Liver (tissue), 9 donors: ENCODE measurements around the gene HLA-A. TPM values are rescaled to one million over a fixed set of nuclear protein-coding genes. Genes with fewer than 3 reads are reported as not detected.

Experiments used
- DNase-seq: peaks from one replicate; pipeline ENCODE4 v3.0.0-alpha.2; 2017; ENCODE audit warnings: low spot score
- H3K27ac ChIP-seq, 2 donors: one replicate each; pipeline ENCODE4 v1.7.0; 2013; ENCODE audit warnings: inconsistent platforms in 2 of 2, low read length in 2 of 2, control low read depth in 1 of 2, low read depth in 1 of 2, mild to moderate bottlenecking in 1 of 2
- H3K27me3 ChIP-seq, 4 donors: one replicate each; pipeline versions ENCODE4 v1.6.1 to v1.7.0; 2013; ENCODE audit warnings: low read length in 3 of 4, inconsistent platforms in 1 of 4, mild to moderate bottlenecking in 1 of 4, moderate library complexity in 1 of 4; ENCODE audit not compliant: control insufficient read depth in 4 of 4, insufficient read depth in 4 of 4
- H3K36me3 ChIP-seq, 4 donors: one replicate each; pipeline versions ENCODE4 v1.6.1 to v1.7.0; 2013; ENCODE audit warnings: low read length in 3 of 4, mild to moderate bottlenecking in 3 of 4, low read depth in 1 of 4, moderate library complexity in 1 of 4; ENCODE audit not compliant: control insufficient read depth in 4 of 4, insufficient read depth in 3 of 4
- H3K4me1 ChIP-seq, 4 donors: one replicate each; pipeline versions ENCODE4 v1.6.1 to v1.7.0; 2013; ENCODE audit warnings: low read length in 3 of 4, mild to moderate bottlenecking in 3 of 4, moderate library complexity in 1 of 4; ENCODE audit not compliant: control insufficient read depth in 4 of 4, insufficient read depth in 4 of 4
- H3K4me3 ChIP-seq, 3 donors: one replicate each; pipeline versions ENCODE4 v1.6.1 to v1.7.0; 2013; ENCODE audit warnings: low read length in 3 of 3, control low read depth in 1 of 3, low read depth in 1 of 3, mild to moderate bottlenecking in 1 of 3
- H3K9ac ChIP-seq, 2 donors: one replicate each; pipeline ENCODE4 v1.7.0; 2013; ENCODE audit warnings: low read length in 2 of 2, mild to moderate bottlenecking in 2 of 2, moderate library complexity in 2 of 2, control low read depth in 1 of 2, low read depth in 1 of 2
- H3K9me3 ChIP-seq, 4 donors: one replicate each; pipeline versions ENCODE4 v1.6.1 to v1.7.0; 2013; ENCODE audit warnings: low read length in 3 of 4; ENCODE audit not compliant: control insufficient read depth in 4 of 4
- EGR1 ChIP-seq, 2 donors: IDR thresholded peaks; 2 replicates each; pipeline ENCODE4 v1.6.1; 2016 to 2018; ENCODE audit warnings: antibody characterized with exemption in 2 of 2, low read depth in 2 of 2
- FOXA1 ChIP-seq: IDR thresholded peaks from 2 replicates; pipeline ENCODE4 v1.6.1; 2016; ENCODE audit warnings: antibody characterized with exemption
- FOXA2 ChIP-seq: IDR thresholded peaks from 2 replicates; pipeline ENCODE4 v1.6.1; 2016; ENCODE audit warnings: antibody characterized with exemption
- GABPA ChIP-seq, 2 donors: IDR thresholded peaks in 1 of 2; conservative IDR thresholded peaks in 1 of 2; 2 replicates each; pipeline ENCODE4 v1.6.1; 2016; ENCODE audit warnings: antibody characterized with exemption in 2 of 2, mild to moderate bottlenecking in 1 of 2, moderate library complexity in 1 of 2
- HNF4A ChIP-seq, 2 donors: conservative IDR thresholded peaks; 2 replicates each; pipeline ENCODE4 v1.6.1; 2016; ENCODE audit warnings: antibody characterized with exemption in 2 of 2, mild to moderate bottlenecking in 2 of 2
- HNF4G ChIP-seq: IDR thresholded peaks from 2 replicates; pipeline ENCODE4 v1.6.1; 2016; ENCODE audit warnings: antibody characterized with exemption
- JUND ChIP-seq, 2 donors: IDR thresholded peaks; 2 replicates each; pipeline ENCODE4 v1.6.1; 2016; ENCODE audit warnings: antibody characterized with exemption in 2 of 2
- NR2F2 ChIP-seq: IDR thresholded peaks from 2 replicates; pipeline ENCODE4 v1.6.1; 2016; ENCODE audit warnings: antibody characterized with exemption
- RAD21 ChIP-seq, 2 donors: IDR thresholded peaks; 2 replicates each; pipeline ENCODE4 v1.6.1; 2016; ENCODE audit warnings: antibody characterized with exemption in 2 of 2, mild to moderate bottlenecking in 2 of 2
- RXRA ChIP-seq, 2 donors: IDR thresholded peaks; 2 replicates each; pipeline ENCODE4 v1.6.1; 2017 to 2018; ENCODE audit warnings: antibody characterized with exemption in 2 of 2, mild to moderate bottlenecking in 1 of 2
- TAF1 ChIP-seq: conservative IDR thresholded peaks from 2 replicates; pipeline ENCODE4 v1.6.1; 2016; ENCODE audit warnings: antibody characterized with exemption, mild to moderate bottlenecking
- YY1 ChIP-seq: IDR thresholded peaks from 2 replicates; pipeline ENCODE4 v1.6.1; 2016; ENCODE audit warnings: antibody characterized with exemption, mild to moderate bottlenecking
- WGBS: extraction: QIAGEN DNeasy Blood & Tissue Kit; methylation state at CpG from one replicate; pipeline ENCODE4 v1.1.7; 2013; 5-methylcytosine and 5-hydroxymethylcytosine counted together
- polyA plus RNA-seq, 2 donors: library from polyadenylated mRNA; stranded (reverse) in 1 of 2; unstranded in 1 of 2; fragments of 200-250 nt in 1 of 2; fragments of >200 nt in 1 of 2; fragmentation: Nextera tagmentation in 1 of 2; extraction: Ambion mirVana in 1 of 2; gene quantifications; one replicate each; pipeline versions ENCODE4 v1.2.1 to v1.2.3, GENCODE V29; 2013 to 2015
- total RNA-seq, 2 donors: library from RNA; depleted of rRNA; stranded (reverse); fragments of >200 nt; gene quantifications; one replicate each; pipeline ENCODE4 v1.2.3, GENCODE V29; 2014
- TF ChIP-seq, protein P1 (sequence below): IDR thresholded peaks from 2 replicates; pipeline ENCODE4 v1.6.1; 2016; ENCODE audit warnings: antibody characterized with exemption, mild to moderate bottlenecking
- TF ChIP-seq, protein P2 (sequence below): fragments of 150-350 bp; IDR thresholded peaks from 2 replicates; pipeline ENCODE4 v1.5.1; 2017; ENCODE audit warnings: improper control_type of control experiment, low read depth, low read length; ENCODE audit not compliant: missing input control
- TF ChIP-seq, protein P3 (sequence below): IDR thresholded peaks from 2 replicates; pipeline ENCODE4 v1.6.1; 2016; ENCODE audit warnings: antibody characterized with exemption
- TF ChIP-seq, protein P4 (sequence below): IDR thresholded peaks from 2 replicates; pipeline ENCODE4 v1.6.1; 2016; ENCODE audit warnings: antibody characterized with exemption
- TF ChIP-seq, protein P5 (sequence below): IDR thresholded peaks from 2 replicates; pipeline ENCODE4 v1.6.1; 2016; ENCODE audit warnings: antibody characterized with exemption
- donor health status: healthy.
- donor health status: healthy.
- donor health status: healthy.
- donor health status: healthy.
- donor health status: healthy.

Gene HLA-A
- total and polyA plus RNA-seq, 4 donors = 145 to 321 (median 223) TPM

DNA sequence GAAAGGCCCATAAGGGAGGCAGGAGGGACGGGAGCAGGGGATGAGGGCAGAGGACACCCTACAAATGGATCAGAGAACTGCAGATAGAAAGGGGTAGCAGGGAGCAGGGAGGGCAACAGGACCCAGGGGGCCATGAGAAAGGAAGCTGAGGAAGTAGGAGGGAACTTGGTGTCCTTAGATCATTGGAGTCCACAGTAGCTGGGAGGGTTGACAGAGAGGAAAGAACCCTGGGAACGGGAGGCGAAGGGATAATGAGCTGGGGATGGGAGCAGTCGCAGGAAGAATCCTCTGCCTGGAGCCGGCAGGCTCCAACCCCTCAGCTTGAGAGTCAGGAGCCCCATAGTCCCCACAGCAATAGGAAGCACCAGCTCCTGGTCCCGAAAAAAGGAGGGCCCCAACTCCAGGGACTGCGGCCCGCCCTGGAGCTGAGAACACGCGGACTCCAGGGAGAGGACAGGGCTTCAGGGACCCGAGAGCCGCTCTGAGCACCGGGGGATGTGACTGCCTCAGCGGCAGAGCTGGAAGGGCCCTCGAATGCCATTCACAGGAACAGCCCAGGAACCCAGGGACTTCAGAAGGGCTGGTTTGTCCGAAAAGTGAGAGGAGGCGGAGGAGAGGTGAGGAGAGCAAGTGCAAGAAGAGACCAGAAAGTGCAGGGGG, 32.7 kb downstream of the HLA-A start:
- TF ChIP-seq FOXA2 (no peak), FOXA1 (no peak), TAF1 (no peak), EGR1 (IDR thresholded peaks at IDR 0.05; ENCODE audit: low read depth in 2 of 2) (no peak), NR2F2 (no peak), RXRA (IDR thresholded peaks at IDR 0.05) (no peak), YY1 (no peak), HNF4G (no peak), JUND (IDR thresholded peaks at IDR 0.05) (no peak), RAD21 (IDR thresholded peaks at IDR 0.05) (no peak), HNF4A (conservative IDR thresholded peaks at IDR 0.05) (no peak), GABPA (IDR thresholded peaks at IDR 0.05 in 1 of 2, conservative IDR thresholded peaks at IDR 0.05 in 1 of 2) (no peak)
- TF ChIP-seq, protein P1, sequence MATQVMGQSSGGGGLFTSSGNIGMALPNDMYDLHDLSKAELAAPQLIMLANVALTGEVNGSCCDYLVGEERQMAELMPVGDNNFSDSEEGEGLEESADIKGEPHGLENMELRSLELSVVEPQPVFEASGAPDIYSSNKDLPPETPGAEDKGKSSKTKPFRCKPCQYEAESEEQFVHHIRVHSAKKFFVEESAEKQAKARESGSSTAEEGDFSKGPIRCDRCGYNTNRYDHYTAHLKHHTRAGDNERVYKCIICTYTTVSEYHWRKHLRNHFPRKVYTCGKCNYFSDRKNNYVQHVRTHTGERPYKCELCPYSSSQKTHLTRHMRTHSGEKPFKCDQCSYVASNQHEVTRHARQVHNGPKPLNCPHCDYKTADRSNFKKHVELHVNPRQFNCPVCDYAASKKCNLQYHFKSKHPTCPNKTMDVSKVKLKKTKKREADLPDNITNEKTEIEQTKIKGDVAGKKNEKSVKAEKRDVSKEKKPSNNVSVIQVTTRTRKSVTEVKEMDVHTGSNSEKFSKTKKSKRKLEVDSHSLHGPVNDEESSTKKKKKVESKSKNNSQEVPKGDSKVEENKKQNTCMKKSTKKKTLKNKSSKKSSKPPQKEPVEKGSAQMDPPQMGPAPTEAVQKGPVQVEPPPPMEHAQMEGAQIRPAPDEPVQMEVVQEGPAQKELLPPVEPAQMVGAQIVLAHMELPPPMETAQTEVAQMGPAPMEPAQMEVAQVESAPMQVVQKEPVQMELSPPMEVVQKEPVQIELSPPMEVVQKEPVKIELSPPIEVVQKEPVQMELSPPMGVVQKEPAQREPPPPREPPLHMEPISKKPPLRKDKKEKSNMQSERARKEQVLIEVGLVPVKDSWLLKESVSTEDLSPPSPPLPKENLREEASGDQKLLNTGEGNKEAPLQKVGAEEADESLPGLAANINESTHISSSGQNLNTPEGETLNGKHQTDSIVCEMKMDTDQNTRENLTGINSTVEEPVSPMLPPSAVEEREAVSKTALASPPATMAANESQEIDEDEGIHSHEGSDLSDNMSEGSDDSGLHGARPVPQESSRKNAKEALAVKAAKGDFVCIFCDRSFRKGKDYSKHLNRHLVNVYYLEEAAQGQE = no peak
- TF ChIP-seq, protein P2, sequence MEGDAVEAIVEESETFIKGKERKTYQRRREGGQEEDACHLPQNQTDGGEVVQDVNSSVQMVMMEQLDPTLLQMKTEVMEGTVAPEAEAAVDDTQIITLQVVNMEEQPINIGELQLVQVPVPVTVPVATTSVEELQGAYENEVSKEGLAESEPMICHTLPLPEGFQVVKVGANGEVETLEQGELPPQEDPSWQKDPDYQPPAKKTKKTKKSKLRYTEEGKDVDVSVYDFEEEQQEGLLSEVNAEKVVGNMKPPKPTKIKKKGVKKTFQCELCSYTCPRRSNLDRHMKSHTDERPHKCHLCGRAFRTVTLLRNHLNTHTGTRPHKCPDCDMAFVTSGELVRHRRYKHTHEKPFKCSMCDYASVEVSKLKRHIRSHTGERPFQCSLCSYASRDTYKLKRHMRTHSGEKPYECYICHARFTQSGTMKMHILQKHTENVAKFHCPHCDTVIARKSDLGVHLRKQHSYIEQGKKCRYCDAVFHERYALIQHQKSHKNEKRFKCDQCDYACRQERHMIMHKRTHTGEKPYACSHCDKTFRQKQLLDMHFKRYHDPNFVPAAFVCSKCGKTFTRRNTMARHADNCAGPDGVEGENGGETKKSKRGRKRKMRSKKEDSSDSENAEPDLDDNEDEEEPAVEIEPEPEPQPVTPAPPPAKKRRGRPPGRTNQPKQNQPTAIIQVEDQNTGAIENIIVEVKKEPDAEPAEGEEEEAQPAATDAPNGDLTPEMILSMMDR = no peak
- TF ChIP-seq, protein P3, sequence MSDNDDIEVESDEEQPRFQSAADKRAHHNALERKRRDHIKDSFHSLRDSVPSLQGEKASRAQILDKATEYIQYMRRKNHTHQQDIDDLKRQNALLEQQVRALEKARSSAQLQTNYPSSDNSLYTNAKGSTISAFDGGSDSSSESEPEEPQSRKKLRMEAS = no peak
- TF ChIP-seq, protein P4, sequence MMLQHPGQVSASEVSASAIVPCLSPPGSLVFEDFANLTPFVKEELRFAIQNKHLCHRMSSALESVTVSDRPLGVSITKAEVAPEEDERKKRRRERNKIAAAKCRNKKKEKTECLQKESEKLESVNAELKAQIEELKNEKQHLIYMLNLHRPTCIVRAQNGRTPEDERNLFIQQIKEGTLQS = no peak
- TF ChIP-seq, protein P5, sequence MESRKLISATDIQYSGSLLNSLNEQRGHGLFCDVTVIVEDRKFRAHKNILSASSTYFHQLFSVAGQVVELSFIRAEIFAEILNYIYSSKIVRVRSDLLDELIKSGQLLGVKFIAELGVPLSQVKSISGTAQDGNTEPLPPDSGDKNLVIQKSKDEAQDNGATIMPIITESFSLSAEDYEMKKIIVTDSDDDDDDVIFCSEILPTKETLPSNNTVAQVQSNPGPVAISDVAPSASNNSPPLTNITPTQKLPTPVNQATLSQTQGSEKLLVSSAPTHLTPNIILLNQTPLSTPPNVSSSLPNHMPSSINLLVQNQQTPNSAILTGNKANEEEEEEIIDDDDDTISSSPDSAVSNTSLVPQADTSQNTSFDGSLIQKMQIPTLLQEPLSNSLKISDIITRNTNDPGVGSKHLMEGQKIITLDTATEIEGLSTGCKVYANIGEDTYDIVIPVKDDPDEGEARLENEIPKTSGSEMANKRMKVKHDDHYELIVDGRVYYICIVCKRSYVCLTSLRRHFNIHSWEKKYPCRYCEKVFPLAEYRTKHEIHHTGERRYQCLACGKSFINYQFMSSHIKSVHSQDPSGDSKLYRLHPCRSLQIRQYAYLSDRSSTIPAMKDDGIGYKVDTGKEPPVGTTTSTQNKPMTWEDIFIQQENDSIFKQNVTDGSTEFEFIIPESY = no peak
- Histone ChIP-seq H3K9ac (no peak overlapping the region), H3K27ac (no peak overlapping the region), H3K4me1 (peaks cover 4 to 22% (median 12%) of the 10 kb centered on the region in 4 donors), H3K4me3 (peak overlapping the region in 1 of 3 donors; percentile 14), H3K27me3 (no peaks in the 10 kb centered on the region), H3K36me3 (no peaks in the 10 kb centered on the region), H3K9me3 (no peaks in the 10 kb centered on the region)
- DNase-seq = no peak
- WGBS = 61% methylated on average over 17 of the region's 17 CpGs
